GM06990 (cell line): ENCODE data around the gene WDR5B.

Experiments
- DNase-seq: peaks from one replicate; pipeline ENCODE4 v3.0.0-alpha.2; 2011; ENCODE audit not compliant: insufficient read length; ENCODE audit errors: extremely low read depth
- H3K27me3 ChIP-seq: replicated peaks from 2 replicates; pipeline ENCODE4 v1.6.0; 2011; ENCODE audit warnings: low read length; ENCODE audit not compliant: control insufficient read depth, insufficient read depth
- H3K36me3 ChIP-seq: 2 replicates; pipeline ENCODE4 v1.5.1; 2011; ENCODE audit warnings: low read length; ENCODE audit not compliant: control insufficient read depth, insufficient read depth
- H3K4me3 ChIP-seq: replicated peaks from 2 replicates; pipeline ENCODE4 v1.5.1; 2011; ENCODE audit warnings: low read depth, mild to moderate bottlenecking, control low read depth, low read length
- CTCF ChIP-seq: IDR thresholded peaks from 2 replicates; pipeline ENCODE4 v1.5.1; 2011; ENCODE audit warnings: low read length, control low read depth, mild to moderate bottlenecking, inconsistent platforms; ENCODE audit not compliant: insufficient read depth, poor library complexity, severe bottlenecking

The WDR5B gene

GRCh38 chr3:122406198-122406597, 9.7 kb downstream of the WDR5B start:
- Histone ChIP-seq H3K4me3 (no peak overlapping the region), H3K27me3 (no peaks in the 10 kb centered on the region), H3K36me3 (peaks cover 10% of the 10 kb centered on the region)
- DNase-seq, result peak; percentile 32
- TF ChIP-seq CTCF, result no peak

GRCh38 chr3:122405015-122405414, 10.8 kb downstream of the WDR5B start:
- Histone ChIP-seq H3K36me3 (peaks cover 9% of the 10 kb centered on the region), H3K27me3 (no peaks in the 10 kb centered on the region), H3K4me3 (no peak overlapping the region)
- no peak for TF ChIP-seq CTCF
- no peak for DNase-seq

- DNase-seq, result no peak
- peaks cover 7% of the 10 kb centered on the region for H3K36me3 ChIP-seq
Observed at GRCh38 chr3:122403489-122403888, 12.4 kb downstream of the WDR5B start.

GRCh38 chr3:122398920-122399319, 16.9 kb downstream of the WDR5B start:
- TF ChIP-seq CTCF, result no peak
- Histone ChIP-seq H3K36me3 (peaks cover 4% of the 10 kb centered on the region), H3K27me3 (no peaks in the 10 kb centered on the region), H3K4me3 (no peak overlapping the region)
- DNase-seq, result no peak

More at GRCh38 chr3:122403489-122403888, 12.4 kb downstream of the WDR5B start:
- TF ChIP-seq CTCF, result no peak
- Histone ChIP-seq H3K27me3 (no peaks in the 10 kb centered on the region), H3K4me3 (no peak overlapping the region)

GRCh38 chr3:122397201-122397600, 18.7 kb downstream of the WDR5B start:
- DNase-seq, result no peak
- H3K36me3 ChIP-seq, result no peaks in the 10 kb centered on the region
- no peak for TF ChIP-seq CTCF
- H3K27me3 ChIP-seq, result no peaks in the 10 kb centered on the region
- H3K4me3 ChIP-seq, result no peak overlapping the region

- no peak for TF ChIP-seq CTCF
- no peak overlapping the region for H3K4me3 ChIP-seq
- no peaks in the 10 kb centered on the region for H3K27me3 ChIP-seq
- no peaks in the 10 kb centered on the region for H3K36me3 ChIP-seq
- no peak for DNase-seq
Observed at GRCh38 chr3:122396511-122396910, 19.4 kb downstream of the WDR5B start.
